Measurements from ENCODE around the gene MEX3D.

DNA sequence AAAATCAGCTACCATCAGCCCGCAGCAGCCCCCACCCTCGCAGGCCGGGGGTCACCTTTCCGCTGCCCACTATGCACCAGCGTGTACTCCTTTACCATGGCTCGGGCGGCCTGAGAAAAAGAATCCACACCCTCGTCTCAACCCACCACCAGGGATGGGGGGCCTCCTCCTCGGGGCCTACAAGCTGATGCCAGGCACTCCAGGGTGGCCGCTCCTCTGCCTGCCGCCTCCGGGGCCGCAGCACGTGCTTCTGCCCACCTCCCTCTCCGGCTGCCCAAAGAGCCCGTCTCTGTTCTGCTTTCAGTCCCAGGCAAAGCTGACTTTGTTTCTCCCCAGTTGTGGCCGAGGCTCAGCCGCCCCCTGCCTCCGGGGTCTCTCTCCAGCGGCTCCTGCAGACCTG is 11.1 kb upstream of the MEX3D start:
- TF ChIP-seq CTCF (IDR thresholded peaks at IDR 0.05), result no peak
- TF ChIP-seq POLR2A (IDR thresholded peaks at IDR 0.05), result no peak
